ENCODE measurements around the gene ADAMTS18.

DNA sequence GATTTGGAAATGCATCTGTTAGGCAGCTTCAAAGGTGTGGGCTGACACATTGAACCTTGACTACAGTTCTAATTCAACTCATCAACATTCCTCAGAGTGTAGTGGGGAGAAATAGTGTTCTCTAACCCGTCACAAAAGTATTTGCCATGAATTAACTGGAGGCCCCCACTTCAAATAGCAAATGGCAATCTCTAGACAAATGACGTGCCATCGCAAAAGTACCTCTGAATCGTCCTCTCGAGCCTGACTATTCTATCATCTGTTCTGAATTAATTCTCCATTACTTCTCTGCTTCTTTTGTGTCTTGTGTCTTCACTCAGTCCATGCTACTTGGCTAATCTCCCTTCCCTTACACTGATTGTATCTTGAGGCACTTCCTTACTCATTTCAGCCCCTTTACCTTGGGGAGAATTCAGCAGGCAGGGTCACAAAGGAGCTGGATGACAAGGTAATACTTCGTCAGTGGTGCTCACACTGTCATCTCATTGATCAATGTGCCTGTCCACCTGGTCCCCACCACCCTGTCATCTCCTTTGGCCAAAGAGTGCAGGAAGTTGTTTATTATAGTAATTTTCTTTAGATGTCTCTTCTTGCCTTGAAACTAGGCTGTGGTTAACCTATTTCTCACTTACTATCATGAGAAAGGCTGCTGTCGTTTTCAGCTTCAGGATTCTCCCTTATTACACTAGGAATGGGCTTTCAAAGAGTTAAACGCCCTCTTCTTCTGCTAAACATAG, 127.2 kb downstream of the ADAMTS18 start:
- TF ChIP-seq CTCF (conservative IDR thresholded peaks at IDR 0.05; ENCODE audit: low read length) (no peak), EZH2phosphoT487 (IDR thresholded peaks at IDR 0.05; ENCODE audit: borderline replicate concordance) (no peak)
